ENCODE results near the gene ALDH1A2.

DNA sequence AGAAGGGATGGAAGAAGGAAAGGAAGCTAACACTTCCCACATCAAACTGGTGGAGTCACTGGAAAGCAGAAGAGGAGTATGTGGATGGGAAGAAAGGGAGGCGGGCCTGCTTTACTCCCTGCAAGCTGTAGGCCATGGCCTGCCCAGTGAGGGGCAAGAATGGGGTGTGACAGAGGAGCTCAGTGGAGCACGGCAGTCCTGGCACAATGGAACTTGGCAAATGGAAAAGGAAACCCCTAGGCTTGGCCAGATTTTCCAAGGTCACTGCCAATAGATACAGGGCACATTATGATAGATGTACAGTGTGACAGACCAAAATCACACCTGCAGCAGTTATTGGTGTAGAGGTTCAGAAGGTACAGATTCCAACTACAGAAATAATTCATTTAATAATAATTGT is 111.6 kb downstream of the ALDH1A2 start:
- TF ChIP-seq POLR2AphosphoS5 (IDR thresholded peaks at IDR 0.05; ENCODE audit: low read depth, low read length) (no peak), POLR2A (IDR thresholded peaks at IDR 0.05; ENCODE audit: low read depth, low read length) (no peak), TAF1 (IDR thresholded peaks at IDR 0.05; ENCODE audit: low read depth, low read length) (no peak), PAX5 (IDR thresholded peaks at IDR 0.05; ENCODE audit: insufficient read depth, low read length, severe bottlenecking) (no peak)

Measured in GM12891 (cell line).